GM19395 (cell line): ENCODE data around the gene JAKMIP2.

Experiments used
- ATAC-seq: cut with Tn5 transposase; IDR thresholded peaks from one replicate; pipeline ENCODE4 v1.9.1; 2021; ENCODE audit warnings: mild to moderate bottlenecking, moderate library complexity; ENCODE audit not compliant: unreplicated experiment

JAKMIP2 gene

GRCh38 chr5:147789820-147790219 is 7.3 kb upstream of the JAKMIP2 start:
- no peak for ATAC-seq

DNA sequence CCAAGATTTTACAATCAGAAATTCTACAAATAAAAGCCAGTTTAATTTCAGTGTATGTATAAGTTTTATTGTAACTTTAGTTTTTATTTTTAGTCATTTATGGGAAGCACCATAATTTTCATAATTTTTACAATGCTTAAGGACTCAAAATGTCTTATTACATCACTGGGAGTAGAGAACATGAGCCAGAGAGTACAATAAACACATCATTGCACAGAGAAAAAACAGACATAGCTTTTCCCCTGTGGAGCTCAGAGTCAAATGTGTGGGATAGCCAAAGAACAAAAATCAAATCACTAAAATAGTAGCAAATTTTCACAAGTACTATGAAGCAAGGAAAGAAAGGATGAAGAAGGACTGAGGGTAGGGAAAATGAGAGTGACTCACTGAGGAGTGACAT is 5.5 kb upstream of the JAKMIP2 start:
- no peak for ATAC-seq

DNA sequence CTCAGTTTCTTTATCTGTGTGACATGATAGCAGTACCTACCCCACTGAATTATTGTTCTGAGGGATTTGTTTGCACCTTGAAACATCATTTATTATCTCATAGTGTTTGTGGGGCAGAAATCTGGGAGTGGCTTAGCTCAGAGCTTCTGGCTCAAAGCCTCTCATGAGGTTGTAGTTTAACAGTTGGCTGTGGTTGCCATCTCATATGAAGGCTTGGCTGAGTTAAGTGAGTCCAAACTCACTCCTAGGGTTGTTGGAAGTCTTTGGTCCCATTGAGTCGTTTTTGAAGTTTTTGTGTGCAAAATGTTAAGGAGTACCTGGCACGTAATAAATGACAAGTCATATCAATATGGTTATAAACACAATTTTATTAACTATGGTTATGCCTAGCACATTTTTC is 3.6 kb upstream of the JAKMIP2 start:
- no peak for ATAC-seq

DNA sequence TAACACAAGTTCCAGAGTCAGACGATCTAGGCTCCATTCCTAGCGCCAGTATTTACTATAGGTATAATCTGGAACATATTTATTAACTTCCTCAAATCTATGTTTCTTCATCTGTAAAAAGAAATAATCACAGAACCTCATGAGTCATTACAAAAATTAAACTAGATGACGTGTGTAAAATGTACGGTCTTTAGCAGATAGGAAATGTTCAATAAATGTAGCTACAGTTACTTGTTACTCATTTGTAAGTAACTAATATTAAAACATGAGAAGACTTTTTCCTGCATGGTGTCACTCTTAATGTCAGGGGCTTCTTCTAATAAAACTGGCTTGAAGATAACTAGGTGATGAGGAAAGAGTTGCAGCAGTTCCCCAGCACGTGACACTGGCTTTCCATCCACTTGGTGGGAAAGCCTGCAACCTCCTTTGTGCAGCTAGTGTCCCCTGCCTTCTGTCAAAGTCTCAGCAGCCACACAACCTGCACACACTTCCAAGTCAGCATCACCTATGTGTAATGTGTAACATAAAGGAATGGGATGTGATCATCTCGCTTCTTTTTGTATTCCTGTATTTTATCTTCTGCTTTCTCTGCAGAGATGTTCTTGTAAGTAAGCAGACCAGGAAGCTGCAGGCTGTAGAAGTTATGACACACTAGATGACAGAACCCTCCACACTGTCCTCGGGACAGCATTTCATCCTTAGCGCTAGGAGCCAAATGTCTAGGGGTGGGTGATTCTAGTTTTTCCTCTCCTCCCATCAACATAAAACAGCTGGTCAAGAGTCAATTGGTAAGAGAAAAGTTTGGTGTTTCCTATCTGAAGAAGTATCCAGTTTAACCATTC is 1.8 kb upstream of the JAKMIP2 start:
- no peak for ATAC-seq

DNA sequence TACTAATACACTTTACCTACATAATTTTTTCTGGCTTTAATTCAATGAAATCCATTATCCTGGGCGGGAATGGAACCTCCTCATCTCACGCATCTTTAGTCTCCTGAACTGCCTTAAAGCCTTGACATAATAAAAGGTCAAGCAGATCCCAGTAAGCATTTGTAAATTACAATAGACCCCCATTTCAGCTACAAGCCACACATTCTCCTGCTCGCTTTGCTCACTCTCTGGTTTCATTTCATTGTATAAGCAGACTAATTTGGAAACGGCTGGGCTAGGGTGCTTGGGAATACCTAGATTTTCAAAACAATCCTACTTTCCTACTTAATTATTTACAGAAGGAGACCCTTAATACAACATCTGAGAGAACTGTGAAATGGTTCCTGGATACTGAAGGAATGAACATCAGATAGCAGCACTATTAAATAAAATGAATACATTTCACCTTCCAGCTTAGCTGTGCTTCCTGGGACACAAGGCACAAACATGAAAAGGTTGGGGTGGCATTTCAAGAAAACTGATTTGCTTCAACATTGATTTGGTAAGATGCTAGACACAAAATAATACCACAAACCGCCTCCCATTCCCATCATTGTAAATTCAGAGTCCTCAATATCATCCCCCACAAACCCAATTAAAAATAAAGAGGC is 1.5 kb downstream of the JAKMIP2 start:
- no peak for ATAC-seq

DNA sequence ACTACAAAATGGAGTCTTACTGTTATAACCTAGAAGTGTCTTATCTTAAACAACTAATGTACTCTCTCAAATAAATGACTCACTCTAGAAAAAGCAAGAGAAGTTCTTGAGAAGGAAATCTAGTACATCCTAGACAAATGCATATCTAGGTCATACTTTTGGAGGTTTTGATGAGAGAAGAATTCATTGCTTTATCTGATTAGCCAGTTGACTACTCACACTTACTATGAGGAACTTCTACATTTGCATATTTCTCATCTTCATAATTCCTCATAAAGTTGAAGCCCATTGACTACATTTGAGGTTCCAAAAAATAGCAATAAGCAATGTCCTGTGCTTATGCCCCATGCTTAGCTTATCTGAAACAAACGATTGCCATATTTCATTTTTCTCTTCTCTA is 2.8 kb downstream of the JAKMIP2 start:
- ATAC-seq, result no peak

DNA sequence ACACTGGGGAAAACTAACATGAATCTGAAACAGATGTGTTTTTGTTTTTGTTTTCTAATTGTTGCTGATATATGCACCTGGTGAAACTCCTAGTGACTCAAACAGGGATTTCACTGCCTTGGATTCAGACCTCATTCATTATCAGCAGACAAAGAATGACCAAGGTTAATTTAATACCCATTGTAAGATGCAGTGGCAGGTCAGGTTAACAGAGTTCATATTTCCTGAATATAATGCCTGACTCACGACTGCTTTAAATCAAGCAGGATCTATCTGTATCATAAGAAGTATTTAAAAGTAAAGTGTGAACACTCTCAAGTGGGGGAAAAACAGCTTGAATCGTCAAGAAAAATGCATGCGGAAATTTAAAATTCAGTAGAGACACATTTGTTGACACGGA is 5.5 kb downstream of the JAKMIP2 start:
- no peak for ATAC-seq

- ATAC-seq, result no peak
Observed at GRCh38 chr5:147773587-147773986, 8.9 kb downstream of the JAKMIP2 start.

GRCh38 chr5:147773139-147773538 is 9.4 kb downstream of the JAKMIP2 start:
- ATAC-seq, result no peak

GRCh38 chr5:147767048-147767447 is 15.5 kb downstream of the JAKMIP2 start:
- no peak for ATAC-seq

DNA sequence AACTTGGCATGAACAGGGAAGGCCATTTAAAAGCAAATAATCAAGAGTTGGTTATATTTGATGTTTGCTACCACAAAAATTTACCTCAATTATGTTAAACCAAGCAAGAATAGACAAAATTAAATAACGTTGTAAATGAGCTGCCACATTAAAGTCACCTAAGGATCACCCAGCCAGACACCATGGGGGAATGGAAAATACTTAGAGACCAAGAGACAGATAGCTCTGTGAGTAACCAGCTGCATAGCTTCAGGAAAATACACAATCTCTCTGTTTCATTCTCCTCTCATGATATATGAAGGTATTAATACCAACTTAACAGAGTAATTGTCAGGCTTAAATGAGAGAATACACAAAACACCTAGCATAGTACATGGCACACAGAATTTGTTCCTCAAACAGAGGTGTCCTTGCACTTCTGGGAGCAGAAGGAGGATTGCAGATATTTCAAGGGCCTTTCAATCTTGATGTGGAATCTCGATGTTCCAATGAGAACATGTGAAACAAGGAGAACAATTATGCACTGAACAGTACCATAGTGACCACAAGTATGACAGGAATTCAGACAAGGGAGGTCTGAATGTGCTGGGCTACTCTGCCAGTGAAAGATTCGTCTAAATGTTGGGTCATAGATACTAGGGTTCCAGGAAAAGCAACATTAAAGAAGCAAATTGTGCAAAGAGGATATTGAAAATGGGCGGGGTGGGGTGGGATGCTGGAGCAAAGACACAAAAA is 18.6 kb downstream of the JAKMIP2 start:
- no peak for ATAC-seq

- no peak for ATAC-seq
Observed at GRCh38 chr5:147760086-147760875, 22.2 kb downstream of the JAKMIP2 start.

DNA sequence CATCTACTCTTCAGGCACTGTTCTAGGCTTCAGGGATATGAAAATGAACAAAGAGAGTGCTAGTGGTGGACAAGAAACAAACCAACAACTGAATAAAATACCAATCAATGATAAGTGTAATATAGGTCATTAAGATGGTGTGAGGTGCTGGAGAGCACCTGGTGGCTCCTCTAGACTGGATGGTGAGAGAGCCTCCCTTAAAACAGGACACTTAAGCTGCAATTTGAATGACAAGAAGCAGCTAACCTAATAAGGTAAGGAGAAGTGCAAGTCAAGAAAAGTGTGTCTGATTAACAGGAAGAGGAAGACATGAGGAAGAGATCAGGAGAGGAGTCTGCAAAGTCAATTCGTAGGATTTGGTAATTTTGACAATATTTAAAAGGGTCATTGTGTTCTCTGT is 23.1 kb downstream of the JAKMIP2 start:
- ATAC-seq, result no peak

- ATAC-seq, result no peak
Observed at GRCh38 chr5:147756566-147756965, 26.0 kb downstream of the JAKMIP2 start.

- ATAC-seq, result no peak
Observed at GRCh38 chr5:147754372-147755122, 28.0 kb downstream of the JAKMIP2 start.

DNA sequence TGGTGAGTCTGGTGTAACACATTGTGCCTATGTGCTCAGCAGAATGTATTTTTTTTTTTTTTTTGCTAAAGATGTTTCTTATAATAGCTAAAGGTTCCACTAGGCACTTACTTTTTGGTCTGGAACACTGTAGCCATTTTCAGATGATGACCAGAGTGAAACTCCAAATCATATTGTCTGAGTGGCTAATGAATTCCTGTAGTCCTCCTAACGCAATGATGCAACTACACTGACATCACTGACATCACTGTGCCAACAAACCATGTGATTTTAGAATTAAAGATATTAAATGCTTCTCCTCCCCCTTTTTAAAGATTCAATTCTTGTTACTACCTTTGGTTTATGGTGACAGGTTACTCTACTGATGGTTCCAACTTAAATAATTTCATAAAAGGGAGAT is 28.8 kb downstream of the JAKMIP2 start:
- ATAC-seq, result no peak

GRCh38 chr5:147752666-147753290 is 29.8 kb downstream of the JAKMIP2 start:
- no peak for ATAC-seq

- ATAC-seq, result no peak
Observed at GRCh38 chr5:147752033-147752432, 30.5 kb downstream of the JAKMIP2 start.

DNA sequence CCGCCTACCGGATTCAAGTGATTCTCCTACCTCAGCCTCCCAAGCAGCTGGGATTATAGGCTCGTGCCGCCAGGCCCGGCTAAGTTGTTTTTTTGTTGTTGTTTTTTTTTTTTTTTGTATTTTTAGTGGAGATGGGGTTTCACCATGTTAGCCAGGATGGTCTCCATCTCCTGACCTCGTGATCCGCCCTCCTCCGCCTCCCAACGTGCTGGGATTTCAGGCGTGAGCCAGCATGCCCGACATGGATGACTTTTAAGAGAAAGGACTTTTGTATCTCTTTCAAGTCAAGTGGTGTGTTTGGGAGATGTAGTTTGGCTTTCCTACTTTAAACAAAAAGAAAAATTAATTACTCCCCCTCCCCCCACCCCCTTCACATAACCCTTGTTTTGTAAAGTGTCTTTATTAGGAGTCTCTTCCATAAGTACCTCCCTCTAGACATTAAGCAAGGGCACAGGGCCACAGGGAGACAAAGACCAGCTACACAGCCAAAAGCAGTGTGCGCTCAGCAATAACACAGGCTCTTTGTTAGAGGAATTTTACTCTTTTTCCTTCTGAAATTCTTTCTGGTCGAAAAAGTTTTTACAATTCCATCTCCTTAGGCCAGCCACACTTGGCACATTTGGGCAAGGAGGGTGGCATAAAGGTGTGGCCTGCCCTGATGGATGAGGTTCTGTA is 31.2 kb downstream of the JAKMIP2 start:
- no peak for ATAC-seq
